Small intestine (tissue), 7 donors: ENCODE results near the gene DPM2. TPM values are rescaled to one million over a fixed set of nuclear protein-coding genes. Genes with fewer than 3 reads are reported as not detected.

ENCODE experiments used
- DNase-seq, 2 donors: peaks; one replicate each; pipeline versions ENCODE4 v3.0.0 to v3.0.0-alpha.2; 2013
- FAIRE-seq: peaks from 2 replicates; lab custom pipeline; 2012; peaks lifted over from hg19 to GRCh38; lab: Jason Lieb, UNC
- H3K27ac ChIP-seq, 3 donors: one replicate each; pipeline ENCODE4 v1.5.1; 2013; ENCODE audit warnings: low read length in 2 of 3, mild to moderate bottlenecking in 2 of 3, control low read depth in 1 of 3, inconsistent platforms in 1 of 3, low read depth in 1 of 3, moderate library complexity in 1 of 3
- H3K27me3 ChIP-seq, 3 donors: one replicate each; pipeline ENCODE4 v1.6.1; 2013; ENCODE audit warnings: low read length in 3 of 3, inconsistent platforms in 1 of 3; ENCODE audit not compliant: control insufficient read depth in 3 of 3, insufficient read depth in 3 of 3
- H3K36me3 ChIP-seq, 3 donors: one replicate each; pipeline ENCODE4 v1.6.1; 2013; ENCODE audit warnings: low read length in 3 of 3, inconsistent platforms in 1 of 3, low read depth in 1 of 3, mild to moderate bottlenecking in 1 of 3, moderate library complexity in 1 of 3; ENCODE audit not compliant: control insufficient read depth in 3 of 3, insufficient read depth in 2 of 3
- H3K4me1 ChIP-seq, 3 donors: one replicate each; pipeline ENCODE4 v1.6.1; 2013; ENCODE audit warnings: low read length in 2 of 3, inconsistent platforms in 1 of 3, low read depth in 1 of 3, mild to moderate bottlenecking in 1 of 3, moderate library complexity in 1 of 3; ENCODE audit not compliant: control insufficient read depth in 3 of 3, insufficient read depth in 2 of 3
- H3K4me3 ChIP-seq, 3 donors: one replicate each; pipeline ENCODE4 v1.5.1; 2013; ENCODE audit warnings: low read length in 3 of 3, control low read depth in 1 of 3, inconsistent platforms in 1 of 3, low read depth in 1 of 3, mild to moderate bottlenecking in 1 of 3, moderate library complexity in 1 of 3
- H3K9me3 ChIP-seq, 2 donors: one replicate each; pipeline ENCODE4 v1.6.1; 2013; ENCODE audit warnings: low read depth in 1 of 2, low read length in 1 of 2; ENCODE audit not compliant: control insufficient read depth in 2 of 2, insufficient read depth in 1 of 2
- WGBS, 3 donors: extraction: QIAGEN DNeasy Blood & Tissue Kit; methylation state at CpG; one replicate each; pipeline ENCODE4 v1.1.7; 2013; 5-methylcytosine and 5-hydroxymethylcytosine counted together
- polyA plus RNA-seq, 4 donors: library from polyadenylated mRNA; stranded (reverse) in 3 of 4; unstranded in 1 of 4; fragments of 200-250 nt in 3 of 4; fragments of 120-200 nt in 1 of 4; gene quantifications; one replicate each; pipeline versions ENCODE4 v1.2.1 to v1.2.3, GENCODE V29; 2013
- donor health status: healthy with polysubstance abuse.
- donor health status: control.
- donor health status: control.
- donor health status: Bipolar disorder and iron deficiency.
- donor health status: healthy.

The DPM2 gene
- polyA plus RNA-seq, 4 donors = 23.2 to 46.0 (median 35.4) TPM

DNA sequence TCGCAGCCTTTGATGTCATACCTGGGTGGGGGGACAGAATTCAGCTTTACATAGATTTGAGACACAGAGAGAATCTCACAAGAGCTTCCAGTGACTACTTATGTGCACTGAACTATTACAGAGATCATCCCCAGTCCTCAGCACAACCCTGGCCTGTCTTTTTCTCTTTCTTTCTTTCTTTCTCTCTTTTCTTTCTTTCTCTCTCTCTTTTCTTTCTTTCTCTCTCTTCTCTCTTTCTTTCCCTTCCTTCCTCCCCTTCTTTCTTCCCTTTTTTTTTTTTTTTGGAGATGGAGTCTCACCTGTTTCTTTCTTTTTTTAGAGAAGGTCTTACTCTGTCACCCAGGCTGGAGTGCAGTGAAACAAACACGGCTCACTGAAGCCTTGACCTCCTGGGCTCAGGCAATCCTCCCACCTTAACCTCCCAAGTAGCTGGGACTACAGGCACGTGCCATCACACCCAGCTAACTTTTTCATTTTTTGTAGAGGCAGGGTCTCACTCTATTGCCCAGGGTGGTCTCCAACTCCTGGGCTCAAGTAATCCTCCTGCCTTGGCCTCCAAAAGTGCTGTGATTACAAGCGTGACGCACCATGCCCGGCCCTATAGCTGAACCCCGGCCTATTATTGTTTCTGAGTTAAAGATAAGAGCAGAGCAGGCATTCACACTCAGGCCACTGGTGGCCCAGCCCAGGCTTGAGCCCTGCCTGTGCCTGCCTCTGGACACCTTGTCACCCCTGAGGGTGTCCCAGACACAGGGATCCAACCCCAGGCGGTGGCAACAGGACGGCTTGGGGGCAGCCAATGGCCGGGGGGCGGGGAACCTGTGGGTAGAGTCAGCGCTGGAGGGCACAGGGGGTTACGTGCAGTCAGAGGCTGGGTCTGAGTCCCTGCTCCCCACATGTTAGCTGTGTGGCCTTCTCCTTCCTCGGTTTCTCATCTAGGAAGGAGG is 11.4 kb downstream of the DPM2 start:
- H3K27ac ChIP-seq = no peak overlapping the region
- H3K9me3 ChIP-seq = no peaks in the 10 kb centered on the region
- DNase-seq = peak in 1 of 2 donors; percentile 45
- H3K4me1 ChIP-seq = peaks cover 4 to 30% (median 6%) of the 10 kb centered on the region in 3 donors
- 48 to 65% (median 55%) methylated on average over 14 of the region's 14 CpGs for WGBS, 3 donors
- H3K36me3 ChIP-seq = no peaks in the 10 kb centered on the region
- no peak overlapping the region for H3K4me3 ChIP-seq
- FAIRE-seq = no peak
- peaks cover 3 to 76% (median 3%) of the 10 kb centered on the region in 3 donors for H3K27me3 ChIP-seq

DNA sequence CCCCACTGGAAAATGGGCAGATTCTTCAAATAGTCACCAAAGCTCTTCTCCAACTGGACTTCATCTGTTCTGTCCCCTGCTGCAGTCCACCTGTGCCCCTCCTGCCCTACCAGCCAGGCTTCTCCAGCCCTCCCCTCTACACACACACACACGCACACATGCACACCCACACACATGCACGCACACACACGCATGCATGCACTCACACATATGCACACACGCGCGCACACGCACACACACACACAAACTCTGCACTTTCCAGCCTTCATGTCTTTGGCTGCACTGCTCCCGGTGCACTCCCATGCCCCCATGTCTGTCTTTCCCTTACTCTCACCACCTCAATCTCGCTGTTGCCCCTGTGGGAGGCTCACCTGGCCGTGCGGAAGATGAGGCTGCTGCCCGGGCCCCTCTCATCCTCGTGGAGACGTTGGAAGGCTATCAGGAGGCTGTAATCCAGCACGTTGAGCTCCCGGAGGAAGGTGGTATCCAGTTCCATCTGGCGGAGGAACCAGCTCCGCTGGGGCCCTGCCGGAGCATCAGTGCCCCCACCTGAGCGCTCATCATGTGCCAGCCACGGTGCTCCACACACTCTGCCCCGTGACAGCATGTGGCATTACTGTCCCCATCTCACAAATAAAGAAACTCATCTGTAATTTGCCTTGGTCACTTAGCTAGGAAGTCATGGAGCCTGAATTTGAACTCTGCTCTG is 12.8 kb downstream of the DPM2 start:
- H3K36me3 ChIP-seq = no peaks in the 10 kb centered on the region
- no peak for FAIRE-seq
- H3K9me3 ChIP-seq = no peaks in the 10 kb centered on the region
- 74 to 89% (median 80%) methylated on average over 22 of the region's 22 CpGs for WGBS, 3 donors
- peaks cover 3 to 64% (median 3%) of the 10 kb centered on the region in 3 donors for H3K27me3 ChIP-seq
- no peak overlapping the region for H3K27ac ChIP-seq
- no peak overlapping the region for H3K4me3 ChIP-seq
- H3K4me1 ChIP-seq = peaks cover 0 to 19% (median 4%) of the 10 kb centered on the region in 3 donors
- DNase-seq = no peak

DNA sequence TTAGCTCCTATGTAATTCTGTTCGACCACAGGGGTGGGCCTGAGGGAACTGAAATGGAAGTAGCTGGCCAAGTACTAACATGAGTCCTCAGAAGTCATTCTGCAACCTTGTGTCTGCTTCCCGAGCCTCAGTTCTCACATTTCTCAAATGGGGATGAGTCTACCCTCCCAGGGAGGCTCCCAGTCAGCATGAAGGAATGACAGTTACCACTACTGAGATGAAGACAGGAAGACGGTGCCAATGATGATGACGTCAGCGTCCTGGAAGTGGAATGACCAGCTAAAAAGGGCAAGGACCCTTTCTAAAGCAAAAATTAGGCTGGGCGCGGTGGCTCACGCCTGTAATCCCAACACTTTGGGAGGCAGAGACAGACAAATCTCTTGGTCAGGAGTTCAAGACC is 13.9 kb downstream of the DPM2 start:
- no peak for FAIRE-seq
- Histone ChIP-seq H3K27me3 (peaks cover 3 to 53% (median 3%) of the 10 kb centered on the region in 3 donors), H3K4me1 (peaks cover 0 to 19% (median 8%) of the 10 kb centered on the region in 3 donors)

DNA sequence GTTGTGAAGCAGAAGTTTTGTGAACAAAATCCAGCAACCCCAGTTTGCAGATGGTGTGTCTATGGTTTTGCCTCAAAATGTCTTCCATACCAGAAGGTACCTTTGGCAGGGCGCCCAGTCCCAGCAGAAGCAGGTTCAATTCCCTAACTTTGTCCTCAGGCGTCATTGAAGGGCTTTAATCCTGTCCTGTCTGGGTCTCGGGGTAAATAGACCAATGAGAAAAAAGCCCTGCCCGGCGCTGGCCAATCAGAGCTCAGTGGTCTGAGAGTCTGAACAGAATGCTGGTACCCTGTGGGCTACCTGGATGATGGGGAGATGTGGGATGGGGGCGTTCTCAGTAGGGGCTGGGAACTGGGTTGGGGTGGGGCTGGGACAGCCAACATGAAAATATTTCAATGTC is 14.6 kb downstream of the DPM2 start:
- DNase-seq (no peak), FAIRE-seq (no peak)
- peaks cover 0 to 17% (median 13%) of the 10 kb centered on the region in 3 donors for H3K4me1 ChIP-seq
- H3K27me3 ChIP-seq = peaks cover 0 to 46% (median 3%) of the 10 kb centered on the region in 3 donors
- H3K9me3 ChIP-seq = no peaks in the 10 kb centered on the region
- WGBS, 3 donors = 41 to 54% (median 49%) methylated on average over 6 of the region's 6 CpGs
- no peaks in the 10 kb centered on the region for H3K36me3 ChIP-seq
- no peak overlapping the region for H3K4me3 ChIP-seq
- H3K27ac ChIP-seq = no peak overlapping the region

More for the DNA sequence above, 13.9 kb downstream of the DPM2 start:
- 65 to 79% (median 66%) methylated on average over 8 of the region's 8 CpGs for WGBS, 3 donors
- no peaks in the 10 kb centered on the region for H3K9me3 ChIP-seq
- H3K27ac ChIP-seq = no peak overlapping the region
- no peak overlapping the region for H3K4me3 ChIP-seq
- H3K36me3 ChIP-seq = no peaks in the 10 kb centered on the region
- no peak for DNase-seq

DNA sequence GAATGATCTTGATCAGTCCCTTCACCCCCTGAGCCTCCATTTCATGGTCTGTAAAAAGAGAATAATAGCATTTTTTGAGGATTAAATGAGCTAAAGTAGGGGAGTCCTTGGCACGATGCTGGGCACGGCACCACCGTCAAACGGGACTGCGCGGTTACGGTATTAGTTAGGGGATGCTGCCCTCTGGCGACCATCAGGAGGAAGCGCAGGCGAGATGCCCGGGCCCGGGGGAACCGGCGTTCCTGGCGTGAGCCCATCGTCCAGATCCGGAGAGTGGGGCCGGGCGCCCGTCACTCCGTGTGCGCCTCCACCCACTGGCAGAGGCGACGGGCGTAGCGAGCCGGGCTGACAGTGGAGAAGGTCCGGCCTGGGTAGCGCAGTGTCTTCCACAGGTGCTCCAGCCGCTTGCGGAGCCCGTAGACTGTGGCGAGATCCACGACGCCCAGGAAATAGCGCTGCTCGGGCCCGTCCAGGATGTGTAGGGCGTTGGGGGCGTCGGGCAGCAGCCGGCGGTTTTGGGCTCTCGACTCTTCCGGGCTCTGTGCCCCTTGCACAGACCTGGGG is 16.0 kb downstream of the DPM2 start:
- no peak overlapping the region for H3K4me3 ChIP-seq
- no peak for FAIRE-seq

DNA sequence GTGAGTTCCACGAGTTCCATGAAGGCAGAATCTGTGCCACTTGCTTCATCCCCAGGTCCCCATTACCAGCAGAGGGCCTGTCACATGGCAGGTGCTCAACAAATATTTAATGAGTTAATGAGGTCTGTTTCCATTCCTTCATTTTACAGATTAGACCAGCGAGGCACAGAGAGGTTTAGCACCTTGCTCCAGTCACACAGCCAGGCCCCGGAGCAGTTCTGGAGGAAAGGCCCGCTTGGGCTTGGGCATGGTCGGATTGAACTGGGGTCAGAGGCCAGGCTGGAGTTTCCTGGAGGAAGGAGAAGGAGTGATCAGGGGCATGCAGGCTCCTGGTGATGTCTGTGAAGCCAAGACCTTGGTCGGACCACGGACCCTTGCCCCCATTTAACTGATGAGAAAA is 16.9 kb downstream of the DPM2 start:
- Histone ChIP-seq H3K27ac (no peak overlapping the region), H3K36me3 (peaks cover 0 to 2% (median 0%) of the 10 kb centered on the region in 3 donors), H3K4me3 (no peak overlapping the region), H3K27me3 (peaks cover 0 to 25% (median 0%) of the 10 kb centered on the region in 3 donors), H3K4me1 (peaks cover 0 to 19% (median 8%) of the 10 kb centered on the region in 3 donors), H3K9me3 (no peaks in the 10 kb centered on the region)
- FAIRE-seq = no peak
- no peak for DNase-seq
- 80 to 87% (median 81%) methylated on average over 7 of the region's 7 CpGs for WGBS, 3 donors

More for the DNA sequence above, 16.0 kb downstream of the DPM2 start:
- H3K36me3 ChIP-seq = no peaks in the 10 kb centered on the region
- DNase-seq = peak; percentile 53 to 69
- H3K9me3 ChIP-seq = no peaks in the 10 kb centered on the region
- H3K4me1 ChIP-seq = peaks cover 0 to 11% (median 8%) of the 10 kb centered on the region in 3 donors
- H3K27me3 ChIP-seq = peaks cover 0 to 33% (median under 1%) of the 10 kb centered on the region in 3 donors
- no peak overlapping the region for H3K27ac ChIP-seq
- WGBS, 3 donors = 1 to 11% (median 6%) methylated on average over 27 to 45 of the region's 45 CpGs

DNA sequence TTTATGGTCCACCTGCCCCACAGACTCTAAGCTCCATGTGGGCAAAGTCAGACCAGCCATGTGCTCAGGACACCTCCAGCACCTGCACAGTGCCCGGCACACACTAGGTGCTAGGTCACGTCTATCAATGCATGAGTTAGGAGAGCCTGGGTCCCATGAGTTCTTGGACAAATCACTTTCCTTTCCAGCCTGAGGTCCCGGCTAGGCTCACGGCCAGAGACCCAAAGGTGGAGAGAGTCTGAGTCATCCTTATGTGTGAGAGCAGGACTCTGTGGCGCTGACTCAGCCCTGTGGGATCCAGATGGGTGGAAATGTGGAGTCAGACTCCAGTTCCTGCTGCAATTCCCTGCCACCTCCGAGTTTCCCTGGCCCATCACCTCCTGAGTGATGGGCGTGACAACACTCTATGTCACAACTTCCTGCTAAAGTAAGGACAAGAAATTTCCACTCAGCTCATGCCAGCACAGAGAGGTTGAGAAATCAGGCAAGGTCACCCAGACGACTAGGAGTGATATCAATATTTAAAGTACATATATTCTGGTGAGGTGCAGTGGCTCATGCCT is 18.3 kb downstream of the DPM2 start:
- Histone ChIP-seq H3K27ac (peak overlapping the region in 2 of 3 donors; percentile 44 to 51), H3K4me1 (peaks cover 0 to 31% (median 12%) of the 10 kb centered on the region in 3 donors), H3K36me3 (peaks cover 0 to 2% (median 0%) of the 10 kb centered on the region in 3 donors), H3K9me3 (no peaks in the 10 kb centered on the region), H3K4me3 (no peak overlapping the region), H3K27me3 (peaks cover 0 to 13% (median 0%) of the 10 kb centered on the region in 3 donors)
- FAIRE-seq = no peak
- peak; percentile 45 to 96 for DNase-seq
- 9 to 42% (median 33%) methylated on average over 8 of the region's 8 CpGs for WGBS, 3 donors
